B cell (primary cell): ENCODE measurements around the gene UBE2U. TPM values are rescaled to one million over a fixed set of nuclear protein-coding genes. Genes with fewer than 3 reads are reported as not detected.

ENCODE experiments used
- ATAC-seq: fragments of 200-7000 bp; cut with Tn5 transposase; one replicate; pipeline ENCODE4 v1.10.0; 2021; ENCODE audit warnings: low read depth, mild to moderate bottlenecking, moderate number of reproducible peaks, moderate library complexity
- CTCF ChIA-PET: fragments of 350-600 bp; sonication (Branson Sonifier 250); formaldehyde crosslinking; loops from one replicate; lab custom pipeline; 2021; ENCODE audit warnings: antibody characterized with exemption, inconsistent platforms; lab: Charles Lee
- POLR2A ChIA-PET: fragments of 350-600 bp; sonication (Branson Sonifier 250); formaldehyde crosslinking; loops from one replicate; lab custom pipeline; 2021; ENCODE audit warnings: antibody characterized with exemption; lab: Charles Lee
- DNase-seq: peaks from one replicate; pipeline ENCODE4 v3.0.0; 2013
- H2AFZ ChIP-seq: 2 replicates; pipeline ENCODE4 v1.6.1; 2012; ENCODE audit warnings: mild to moderate bottlenecking, low read depth, low read length; ENCODE audit not compliant: insufficient read depth, poor library complexity, severe bottlenecking
- H3K27ac ChIP-seq, 2 donors: 1 replicate in 1 of 2; 2 replicates in 1 of 2; pipeline ENCODE4 v1.5.1; 2012 to 2013; ENCODE audit warnings: low read length in 2 of 2, mild to moderate bottlenecking in 2 of 2, moderate library complexity in 1 of 2
- H3K27me3 ChIP-seq, 4 experiments: fragments of 200-600 bp in 1 of 4; sonication (generic) in 1 of 4; replicated peaks in 1 of 4; 1 replicate in 2 of 4; 2 replicates in 2 of 4; pipeline versions ENCODE4 v1.6.1 to v1.7.0; 2013 to 2016; ENCODE audit warnings: low read length in 3 of 4, mild to moderate bottlenecking in 2 of 4, mixed read lengths in 1 of 4, moderate library complexity in 1 of 4; ENCODE audit not compliant: insufficient read depth in 4 of 4, control insufficient read depth in 3 of 4; ENCODE audit errors: control extremely low read depth in 1 of 4
- H3K36me3 ChIP-seq, 2 experiments: replicated peaks in 1 of 2; 1 replicate in 1 of 2; 2 replicates in 1 of 2; pipeline versions ENCODE4 v1.6.1 to v1.7.1; 2013; ENCODE audit warnings: low read length in 1 of 2; ENCODE audit not compliant: insufficient read depth in 2 of 2, control insufficient read depth in 1 of 2; ENCODE audit errors: control extremely low read depth in 1 of 2, extremely low read depth in 1 of 2
- H3K4me1 ChIP-seq, 2 donors: fragments of 200-600 bp in 1 of 2; sonication (generic) in 1 of 2; 1 replicate in 1 of 2; 2 replicates in 1 of 2; pipeline versions ENCODE4 v1.5.1 to v1.6.1; 2013 to 2017; ENCODE audit warnings: low read length in 2 of 2; ENCODE audit not compliant: control insufficient read depth in 2 of 2, insufficient read depth in 2 of 2
- H3K4me2 ChIP-seq: replicated peaks from 2 replicates; pipeline ENCODE3; 2012; ENCODE audit warnings: mild to moderate bottlenecking, low read depth, low read length; ENCODE audit not compliant: poor library complexity, severe bottlenecking
- H3K4me3 ChIP-seq, 5 experiments: fragments of 200-600 bp in 1 of 5; sonication (generic) in 1 of 5; 1 replicate in 3 of 5; 2 replicates in 2 of 5; pipeline versions ENCODE4 v1.5.1 to v1.7.0; 2011 to 2016; ENCODE audit warnings: low read length in 4 of 5, mild to moderate bottlenecking in 4 of 5, low read depth in 2 of 5, control low read depth in 1 of 5, moderate library complexity in 1 of 5; ENCODE audit not compliant: insufficient read depth in 1 of 5; ENCODE audit errors: control extremely low read depth in 1 of 5, extremely low read depth in 1 of 5
- H3K79me2 ChIP-seq: fragments of 200-600 bp; sonication (generic); one replicate; pipeline ENCODE4 v1.6.0; 2016; ENCODE audit warnings: low read length; ENCODE audit not compliant: control insufficient read depth, insufficient read depth
- H3K9ac ChIP-seq: fragments of 200-600 bp; sonication (generic); 2 replicates; pipeline ENCODE4 v1.6.1; 2017; ENCODE audit warnings: mild to moderate bottlenecking, low read length, moderate library complexity
- H3K9me3 ChIP-seq, 3 donors: one replicate each; pipeline versions ENCODE4 v1.6.1 to v1.7.1; 2013; ENCODE audit warnings: low read length in 2 of 3; ENCODE audit not compliant: control insufficient read depth in 2 of 3, insufficient read depth in 1 of 3; ENCODE audit errors: control extremely low read depth in 1 of 3
- H4K20me1 ChIP-seq: 2 replicates; pipeline ENCODE4 v1.6.0; 2012; ENCODE audit warnings: mild to moderate bottlenecking, low read length; ENCODE audit not compliant: insufficient read depth, control insufficient read depth, poor library complexity, severe bottlenecking
- H3K27ac Mint-ChIP-seq: one replicate; pipeline ENCODE4 v1.8.0; 2021; ENCODE audit warnings: mixed read lengths
- H3K27me3 Mint-ChIP-seq: one replicate; pipeline ENCODE4 v1.8.0; 2021; ENCODE audit warnings: mixed read lengths
- H3K4me1 Mint-ChIP-seq: one replicate; pipeline ENCODE4 v1.8.0; 2021; ENCODE audit warnings: mixed read lengths
- H3K4me3 Mint-ChIP-seq: one replicate; pipeline ENCODE4 v1.8.0; 2021; ENCODE audit warnings: mixed read lengths
- H3K9me3 Mint-ChIP-seq: one replicate; pipeline ENCODE4 v1.8.0; 2022; ENCODE audit warnings: mixed read lengths; ENCODE audit not compliant: insufficient read depth
- EZH2 ChIP-seq: IDR thresholded peaks from 2 replicates; pipeline ENCODE4 v1.6.1; 2012; ENCODE audit warnings: borderline replicate concordance, low read depth, mild to moderate bottlenecking, moderate library complexity, low read length; ENCODE audit not compliant: insufficient read depth, poor library complexity, severe bottlenecking
- WGBS: methylation state at CpG from one replicate; pipeline ENCODE4 v1.1.5; 2013; ENCODE audit warnings: missing lambda C conversion rate; ENCODE audit not compliant: insufficient coverage; 5-methylcytosine and 5-hydroxymethylcytosine counted together
- intact Hi-C: fragments of 100-400 bp; cut with micrococcal nuclease; formaldehyde crosslinking; loops from one replicate; pipeline ENCODE4 v1.10.0; 2022
- polyA plus RNA-seq: library from polyadenylated mRNA; depleted of rRNA; stranded (reverse); fragments of >200 nt; gene quantifications from 2 replicates; pipeline ENCODE4 v1.2.3, GENCODE V29; 2012
- total RNA-seq, 2 donors: library from RNA; stranded (reverse); fragments of 120-200 nt in 1 of 2; gene quantifications; 1 replicate in 1 of 2; 2 replicates in 1 of 2; pipeline versions ENCODE4 v1.2.3 to v1.2.4, GENCODE V29; 2013 to 2022
- TF ChIP-seq, protein P1 (sequence below): fragments of 200-600 bp; IDR thresholded peaks from one replicate; pipeline ENCODE4 v1.8.0; 2022; ENCODE audit warnings: antibody characterized with exemption, mild to moderate bottlenecking

Gene UBE2U
- total and polyA plus RNA-seq, 2 donors (not counting 1 experiment from before 2014, with no cell fraction given) = not detected

DNA sequence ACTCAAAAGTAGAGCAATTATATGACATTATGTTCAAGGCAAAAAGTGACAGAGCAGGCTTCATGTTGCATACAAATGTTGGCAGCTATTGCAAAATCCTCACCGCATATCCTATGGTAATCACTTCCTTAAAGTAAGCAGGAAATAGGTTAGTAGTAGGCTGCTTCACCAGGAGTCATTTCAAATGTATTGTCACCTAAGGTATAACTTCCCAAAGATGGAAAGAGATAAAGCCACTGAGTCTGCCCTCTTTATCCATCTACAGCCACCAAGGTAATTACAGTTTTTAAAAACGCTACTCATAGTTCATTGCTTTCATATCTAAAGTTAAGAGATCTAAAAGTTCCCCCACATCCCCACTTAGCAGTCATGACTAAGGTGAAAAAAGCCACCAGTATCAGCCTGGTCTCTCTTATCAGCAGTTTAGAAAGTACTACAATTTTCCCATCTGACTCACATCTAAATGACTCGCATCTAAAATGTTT is 31.6 kb upstream of the UBE2U start:
- POLR2A ChIA-PET = no interaction called here
- intact Hi-C loops = no loop called here
- DNase-seq = no peak
- Histone ChIP-seq H3K27ac (no peak overlapping the region), H2AFZ (no peak overlapping the region), H3K4me2 (no peak overlapping the region), H3K36me3 (peaks cover 0 to 3% of the 10 kb centered on the region in 2 experiments), H3K4me3 (no peak overlapping the region), H4K20me1 (no peaks in the 10 kb centered on the region), H3K9ac (no peak overlapping the region), H3K27me3 (no peaks in the 10 kb centered on the region), H3K79me2 (no peaks in the 10 kb centered on the region), H3K9me3 (no peaks in the 10 kb centered on the region), H3K4me1 (no peaks in the 10 kb centered on the region)
- Mint-ChIP-seq H3K4me3 (no peak overlapping the region), H3K27ac (no peak overlapping the region), H3K4me1 (peaks cover 1% of the 10 kb centered on the region), H3K27me3 (peaks cover 6% of the 10 kb centered on the region), H3K9me3 (no peaks in the 10 kb centered on the region)
- CTCF ChIA-PET = interaction anchor here (0.6 kb wide), 1 partner anchor 558 kb away, joined by 3 read pairs; no protein-coding TSS in a partner anchor
- TF ChIP-seq EZH2 = no peak
- TF ChIP-seq, protein P1, sequence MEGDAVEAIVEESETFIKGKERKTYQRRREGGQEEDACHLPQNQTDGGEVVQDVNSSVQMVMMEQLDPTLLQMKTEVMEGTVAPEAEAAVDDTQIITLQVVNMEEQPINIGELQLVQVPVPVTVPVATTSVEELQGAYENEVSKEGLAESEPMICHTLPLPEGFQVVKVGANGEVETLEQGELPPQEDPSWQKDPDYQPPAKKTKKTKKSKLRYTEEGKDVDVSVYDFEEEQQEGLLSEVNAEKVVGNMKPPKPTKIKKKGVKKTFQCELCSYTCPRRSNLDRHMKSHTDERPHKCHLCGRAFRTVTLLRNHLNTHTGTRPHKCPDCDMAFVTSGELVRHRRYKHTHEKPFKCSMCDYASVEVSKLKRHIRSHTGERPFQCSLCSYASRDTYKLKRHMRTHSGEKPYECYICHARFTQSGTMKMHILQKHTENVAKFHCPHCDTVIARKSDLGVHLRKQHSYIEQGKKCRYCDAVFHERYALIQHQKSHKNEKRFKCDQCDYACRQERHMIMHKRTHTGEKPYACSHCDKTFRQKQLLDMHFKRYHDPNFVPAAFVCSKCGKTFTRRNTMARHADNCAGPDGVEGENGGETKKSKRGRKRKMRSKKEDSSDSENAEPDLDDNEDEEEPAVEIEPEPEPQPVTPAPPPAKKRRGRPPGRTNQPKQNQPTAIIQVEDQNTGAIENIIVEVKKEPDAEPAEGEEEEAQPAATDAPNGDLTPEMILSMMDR = no peak
- WGBS = 50% methylated on average over 1 of the region's 3 CpGs
- no peak for ATAC-seq

DNA sequence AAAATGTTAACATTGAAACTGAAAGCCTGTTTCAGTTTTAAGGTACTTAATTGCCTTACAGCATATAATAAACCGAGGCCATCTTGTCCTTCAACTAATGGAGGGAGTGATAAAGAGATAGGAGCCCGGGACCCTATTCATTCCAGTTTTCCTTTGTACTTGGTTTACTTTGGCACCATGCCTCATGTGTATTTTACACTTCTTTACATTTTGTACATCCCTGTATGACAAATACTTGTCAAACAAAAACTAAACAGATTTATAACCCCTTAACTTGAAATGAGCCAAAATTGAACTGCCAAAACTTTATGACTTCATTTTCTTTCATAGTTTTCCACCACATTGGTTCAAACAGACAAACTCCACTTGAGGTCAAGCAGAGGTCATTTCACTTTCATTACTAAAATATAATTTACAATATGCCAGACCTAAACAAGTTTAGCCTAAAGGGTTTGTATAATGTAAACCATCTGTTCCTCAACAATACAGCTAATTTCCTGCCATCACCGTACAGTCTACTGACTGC is 30.9 kb upstream of the UBE2U start:
- H3K27me3 ChIP-seq = no peaks in the 10 kb centered on the region
- no peak overlapping the region for H2AFZ ChIP-seq
- ChIA-PET POLR2A (no interaction called here), CTCF (no interaction called here)
- Mint-ChIP-seq H3K9me3 (no peaks in the 10 kb centered on the region), H3K4me3 (no peak overlapping the region), H3K4me1 (peaks cover 1% of the 10 kb centered on the region), H3K27ac (no peak overlapping the region), H3K27me3 (peaks cover 6% of the 10 kb centered on the region)
- H3K4me1 ChIP-seq = no peaks in the 10 kb centered on the region
- no peak overlapping the region for H3K4me3 ChIP-seq
- H3K36me3 ChIP-seq = peaks cover 0 to 3% of the 10 kb centered on the region in 2 experiments
- no CpG with 5 or more reads among the region's 3 CpGs for WGBS
- TF ChIP-seq, protein P1 = no peak
- TF ChIP-seq EZH2 = no peak
- no peak overlapping the region for H3K9ac ChIP-seq
- no peak for ATAC-seq
- H3K9me3 ChIP-seq = no peaks in the 10 kb centered on the region
- no peaks in the 10 kb centered on the region for H4K20me1 ChIP-seq
- H3K79me2 ChIP-seq = no peaks in the 10 kb centered on the region
- intact Hi-C loops = no loop called here
- H3K27ac ChIP-seq = no peak overlapping the region
- DNase-seq = no peak
- no peak overlapping the region for H3K4me2 ChIP-seq
